GM18498 (cell line): ENCODE measurements around the gene MARVELD2.
"Not testable (repeated sequence)": the region's sequence is repeated elsewhere in the genome, so short reads cannot be mapped to it uniquely, and the experiment has no call there.

Experiments used
- ATAC-seq: cut with Tn5 transposase; IDR thresholded peaks from one replicate; pipeline ENCODE4 v1.9.1; 2021; ENCODE audit warnings: mild to moderate bottlenecking, moderate library complexity; ENCODE audit not compliant: unreplicated experiment

Gene MARVELD2

DNA sequence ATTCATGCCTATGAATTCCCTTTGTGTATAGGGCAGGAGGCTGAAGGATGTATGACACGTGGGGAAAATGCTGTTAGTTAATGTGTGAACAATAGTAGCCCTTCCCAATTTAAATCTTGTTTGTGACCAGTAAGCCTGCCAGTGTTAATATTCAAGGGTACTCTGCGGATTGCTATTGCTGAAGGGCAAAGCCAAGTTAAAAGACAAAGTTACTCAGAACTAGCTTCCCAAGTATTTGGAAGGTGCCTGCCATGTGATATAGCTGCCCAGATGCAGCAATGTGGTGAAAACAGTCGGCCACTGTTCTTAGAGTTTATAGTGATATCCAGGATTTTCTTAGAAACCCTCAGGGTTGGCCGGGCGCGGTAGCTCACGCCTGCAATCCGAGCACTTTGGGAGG lies 34.6 kb downstream of the MARVELD2 start:
- no peak for ATAC-seq

DNA sequence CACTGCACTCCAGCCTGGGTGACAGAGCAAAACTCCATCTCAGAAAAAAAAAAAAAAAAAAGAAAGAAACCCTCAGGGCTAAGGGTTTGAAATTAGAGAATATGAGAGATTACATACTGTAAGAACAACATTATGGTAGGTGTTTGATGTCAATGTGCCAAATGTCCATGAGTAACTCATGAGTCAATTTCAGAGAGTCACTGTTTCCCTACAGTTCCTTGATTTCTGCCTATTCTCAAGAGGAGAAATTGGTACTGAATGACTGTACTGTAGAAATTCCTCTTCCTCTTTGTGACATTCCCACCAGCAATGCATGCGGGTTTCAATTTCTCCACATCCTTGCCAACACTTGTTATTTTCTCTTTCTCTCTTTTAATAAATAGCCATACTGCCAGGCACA lies 35.2 kb downstream of the MARVELD2 start:
- ATAC-seq: no peak

DNA sequence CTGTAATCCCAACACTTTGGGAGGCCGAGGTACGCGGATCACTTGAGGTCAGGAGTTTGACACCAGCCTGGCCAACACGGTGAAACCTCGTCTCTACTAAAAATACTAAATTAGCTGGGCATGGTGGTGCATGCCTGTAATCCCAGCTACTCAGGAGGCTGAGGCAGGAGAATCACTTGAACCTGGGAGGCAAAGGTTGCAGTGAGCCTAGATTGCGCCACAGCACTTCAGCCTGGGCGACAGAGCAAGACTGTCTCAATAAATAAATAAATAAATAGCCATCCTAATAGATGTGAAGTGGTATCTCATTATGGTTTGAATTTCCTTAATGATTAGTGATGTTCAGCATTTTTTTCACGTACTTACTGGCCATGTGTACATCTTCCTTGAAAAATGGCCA lies 35.6 kb downstream of the MARVELD2 start:
- not testable (repeated sequence) for ATAC-seq

DNA sequence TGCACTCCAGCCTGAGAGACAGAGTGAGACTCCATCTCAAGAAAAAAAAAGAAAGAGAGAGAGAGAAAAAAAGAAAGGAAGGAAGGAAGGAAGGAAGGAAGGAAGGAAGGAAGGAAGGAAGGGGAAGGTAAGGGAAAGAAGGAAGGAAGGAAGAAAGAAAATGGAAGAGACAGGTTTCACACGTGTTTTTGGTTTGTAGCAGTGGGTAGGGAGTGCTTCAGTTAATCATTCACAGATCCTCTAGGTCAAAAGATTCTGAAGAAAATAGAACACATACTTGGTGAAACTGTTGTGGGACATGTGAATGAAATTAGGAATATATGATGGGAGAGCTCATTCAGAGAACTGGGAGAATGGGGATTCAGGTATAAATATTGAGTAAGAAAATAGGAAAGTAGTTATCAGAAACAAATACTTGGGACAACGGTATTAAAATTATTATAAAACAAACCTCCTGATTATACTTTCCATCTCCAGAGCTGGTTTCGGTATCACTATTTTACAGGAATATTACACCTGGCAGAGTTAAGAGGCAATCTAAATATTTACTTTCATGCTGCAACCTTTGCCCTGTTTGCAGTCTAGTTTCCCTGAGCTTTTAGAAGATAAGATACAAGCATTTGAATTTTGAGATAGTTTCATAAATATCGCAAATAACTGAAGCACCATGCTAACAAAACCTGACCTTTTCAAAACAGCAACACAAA lies 37.2 kb downstream of the MARVELD2 start:
- no peak for ATAC-seq

DNA sequence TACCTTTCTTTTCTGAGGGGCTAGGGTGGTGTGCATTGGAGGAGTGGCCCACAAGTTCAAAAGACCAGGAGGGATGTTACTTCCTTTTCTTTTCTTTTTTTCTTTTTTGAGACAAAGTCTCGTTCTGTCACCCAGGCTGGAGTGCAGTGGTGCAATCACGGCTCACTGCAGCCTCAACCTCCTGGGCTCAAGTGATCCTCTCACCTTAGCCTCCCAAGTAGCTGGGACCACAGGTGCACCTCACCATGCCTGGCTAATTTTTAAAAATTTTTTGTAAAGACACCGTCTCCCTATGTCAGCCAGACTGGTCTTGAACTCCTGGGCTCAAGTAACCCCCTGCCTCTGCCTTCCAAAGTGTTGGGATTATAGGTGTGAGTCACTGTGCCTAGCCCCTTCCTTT lies 38.6 kb downstream of the MARVELD2 start:
- not testable (repeated sequence) for ATAC-seq

DNA sequence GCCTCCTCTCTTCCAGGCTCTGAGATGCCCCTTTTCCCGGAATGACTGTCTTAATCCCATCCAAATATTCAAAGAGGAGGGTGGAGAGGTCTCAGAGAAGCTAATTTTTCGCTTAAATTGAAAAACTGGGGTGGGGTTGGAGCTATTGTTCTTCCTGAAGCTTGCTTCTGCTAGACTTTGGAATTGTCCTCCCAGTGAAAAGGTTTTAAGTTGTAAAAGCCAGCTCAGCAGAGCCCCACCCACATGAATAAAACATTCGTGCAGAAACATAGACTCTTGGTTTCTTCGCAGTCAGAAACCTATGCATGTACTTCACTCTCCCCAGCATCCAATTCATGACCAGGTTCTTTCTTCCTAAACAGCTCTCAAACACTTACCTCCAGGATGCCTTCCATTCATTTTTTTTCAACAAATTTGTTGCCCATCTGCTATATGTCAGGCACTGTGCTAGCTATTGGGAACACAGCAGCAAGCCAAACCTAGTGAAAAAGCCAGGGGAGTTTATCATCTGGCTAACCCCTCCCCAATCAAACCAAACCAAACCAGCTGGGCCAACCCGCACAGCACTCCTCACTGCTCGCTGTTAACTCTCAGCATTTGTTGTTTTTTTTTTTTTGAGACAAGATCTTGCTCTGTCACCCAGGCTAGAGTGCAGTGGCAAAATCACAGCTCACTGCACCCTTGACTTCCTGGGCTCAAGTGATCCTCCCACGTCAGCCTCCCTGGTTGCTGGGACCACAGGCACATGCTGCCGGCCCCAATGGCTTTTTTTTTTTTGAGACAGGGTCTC lies 39.7 kb downstream of the MARVELD2 start:
- no peak for ATAC-seq

DNA sequence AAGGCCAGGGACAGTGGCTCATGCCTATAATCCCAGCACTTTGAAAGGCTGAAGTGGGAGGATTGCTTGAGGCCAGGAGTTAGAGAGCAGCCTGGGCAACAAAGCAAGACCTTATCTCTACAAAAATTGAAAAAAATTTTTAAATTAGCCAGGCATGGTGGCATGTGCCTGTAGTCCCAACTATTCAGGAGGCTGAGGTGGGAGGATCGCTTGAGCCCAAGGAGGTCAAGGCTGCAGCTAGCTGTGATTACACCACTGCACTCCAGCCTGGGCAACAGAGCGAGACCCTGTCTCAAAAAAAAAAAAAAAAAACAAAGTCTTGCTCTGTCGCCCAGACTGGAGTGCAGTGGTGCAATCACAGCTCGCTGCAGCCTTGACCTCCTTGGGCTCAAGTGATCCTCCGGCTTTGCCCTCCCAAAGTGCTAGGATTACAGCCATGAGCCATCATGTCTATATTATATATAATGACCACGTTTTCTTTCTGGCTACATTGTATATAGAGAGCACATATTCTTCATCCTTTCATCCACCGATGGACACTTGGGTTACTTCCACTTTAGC lies 40.6 kb downstream of the MARVELD2 start:
- ATAC-seq: not testable (repeated sequence)

DNA sequence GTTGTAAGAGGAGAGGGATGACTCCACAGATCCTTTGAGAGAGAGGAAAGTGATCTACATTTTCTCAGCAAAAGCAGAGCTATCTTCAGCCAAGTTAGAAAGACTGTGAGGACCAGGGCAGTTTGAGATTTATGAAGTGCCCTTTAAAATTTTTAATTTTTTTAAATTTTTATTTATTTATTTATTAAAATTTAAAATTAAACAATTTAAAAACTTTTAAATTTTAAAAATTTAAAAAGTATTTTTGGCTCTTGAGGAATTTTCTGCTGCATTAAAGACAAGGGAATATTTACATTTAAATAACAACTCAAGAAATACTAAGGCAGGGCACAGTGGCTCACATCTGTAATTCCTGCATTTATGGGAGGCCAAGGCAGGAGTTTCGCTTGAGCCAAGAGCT lies 47.3 kb downstream of the MARVELD2 start:
- no peak for ATAC-seq

DNA sequence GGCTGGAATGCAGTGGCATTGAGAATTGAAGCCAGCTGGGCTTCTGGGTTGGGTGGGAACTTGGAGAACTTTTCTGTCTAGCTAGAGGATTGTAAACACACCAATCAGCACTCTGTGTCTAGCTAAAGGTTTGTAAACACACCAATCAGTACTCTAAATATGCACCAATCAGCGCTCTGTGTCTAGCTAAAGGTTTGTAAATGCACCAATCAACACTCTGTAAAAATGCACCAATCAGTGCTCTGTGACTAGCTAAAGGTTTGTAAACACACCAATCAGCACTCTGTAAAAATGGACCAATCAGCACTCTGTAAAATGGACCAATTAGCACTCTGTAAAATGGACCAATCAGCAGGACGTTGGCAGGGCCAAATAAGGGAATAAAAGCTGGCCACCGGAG lies 51.5 kb downstream of the MARVELD2 start:
- not testable (repeated sequence) for ATAC-seq

DNA sequence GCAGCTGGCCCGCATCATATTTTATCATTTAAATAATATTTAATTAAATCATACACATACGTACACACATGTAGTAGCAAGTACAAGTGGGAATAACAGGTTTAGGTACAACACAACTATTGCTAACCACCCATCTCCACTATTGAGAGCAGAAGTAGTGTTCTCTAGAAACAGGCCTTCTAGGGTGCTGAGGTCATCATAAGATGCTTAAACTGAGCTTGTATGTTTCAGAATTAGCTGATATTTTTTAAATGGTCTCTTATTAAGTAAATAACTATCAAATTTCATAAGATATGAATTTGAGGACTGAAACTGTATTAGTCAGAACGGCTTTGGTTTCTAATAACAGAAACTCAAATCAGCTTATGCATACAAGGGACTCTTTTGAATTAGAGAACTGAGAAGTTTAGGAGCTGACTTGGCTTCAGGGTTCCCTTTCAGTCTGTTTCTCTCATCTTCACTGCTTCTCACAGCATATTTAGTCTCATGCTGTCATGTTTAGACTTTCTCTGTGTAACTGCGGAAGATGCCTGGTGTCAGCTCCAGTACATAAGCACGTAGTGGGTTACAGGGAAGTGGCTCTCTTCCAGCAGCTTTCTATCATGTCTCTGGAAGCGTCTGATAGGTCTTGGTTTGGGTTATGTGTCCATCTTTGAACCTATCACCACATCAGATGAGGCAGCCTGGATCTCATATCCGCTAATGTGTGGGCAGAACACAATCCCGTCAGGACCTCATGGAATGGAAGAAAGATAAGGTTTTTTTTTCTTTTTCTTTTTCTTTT lies 52.7 kb downstream of the MARVELD2 start:
- ATAC-seq: peak; percentile 98

DNA sequence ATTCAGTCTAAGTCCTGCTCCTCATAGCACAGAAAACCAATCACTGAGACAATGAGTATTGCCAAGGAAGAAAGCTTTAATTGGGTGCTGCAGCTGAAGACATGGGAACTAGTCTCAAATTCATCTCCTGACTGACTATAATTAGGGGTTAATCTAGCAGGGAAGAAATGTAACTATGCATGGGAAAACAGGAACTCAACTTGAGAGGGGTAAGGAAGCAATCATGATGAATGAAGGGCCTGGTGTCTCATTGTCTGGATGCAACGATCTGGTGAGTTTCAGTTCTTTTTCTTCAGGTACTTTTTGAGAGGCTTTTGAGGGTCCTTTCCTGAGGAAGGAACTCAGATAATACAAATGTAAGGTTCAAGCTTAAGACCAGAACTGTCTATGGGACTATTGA lies 53.7 kb downstream of the MARVELD2 start:
- no peak for ATAC-seq

DNA sequence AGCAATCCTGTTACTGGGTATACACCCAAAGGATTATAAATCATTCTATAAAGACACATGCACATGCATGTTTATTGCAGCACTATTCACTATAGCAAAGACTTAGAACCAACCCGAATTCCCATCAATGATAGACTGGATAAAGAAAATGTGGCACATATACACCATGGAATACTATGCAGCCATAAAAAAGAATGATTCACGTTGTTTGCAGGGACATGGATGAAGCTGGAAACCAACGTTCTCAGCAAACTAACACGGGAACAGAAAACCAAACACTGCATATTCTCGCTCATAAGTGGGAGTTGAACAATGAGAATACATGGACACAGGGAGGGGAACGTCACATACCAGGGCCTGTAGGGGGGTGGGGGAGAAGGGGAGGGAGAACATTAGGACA lies 56.6 kb downstream of the MARVELD2 start:
- not testable (repeated sequence) for ATAC-seq

DNA sequence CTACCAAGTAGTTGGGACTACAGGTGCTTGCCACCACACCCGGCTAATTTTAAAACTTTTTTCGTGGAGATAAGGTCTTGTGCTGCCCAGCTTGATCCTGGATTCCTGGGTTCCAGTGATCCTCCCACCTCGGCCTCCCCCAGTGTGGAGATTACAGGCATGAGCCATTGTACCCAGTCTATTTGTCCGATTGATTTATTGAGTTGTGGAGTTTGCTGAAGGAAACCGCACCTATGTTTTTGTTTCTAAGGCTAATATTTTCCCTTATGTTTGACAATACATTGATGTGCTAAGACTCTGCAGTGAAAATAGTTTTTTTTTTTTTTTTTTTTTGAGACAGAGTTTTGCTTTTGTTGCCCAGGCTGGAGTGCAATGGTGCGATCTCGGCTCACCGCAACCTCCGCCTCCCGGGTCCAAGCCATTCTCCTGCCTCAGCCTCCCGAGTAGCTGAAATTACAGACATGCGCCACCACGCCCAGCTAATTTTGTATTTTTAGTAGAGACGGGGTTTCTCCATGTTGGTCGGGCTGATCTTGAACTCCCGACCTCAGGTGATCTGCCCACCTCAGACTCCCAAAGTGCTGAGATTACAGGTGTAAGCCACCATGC lies 57.7 kb downstream of the MARVELD2 start:
- not testable (repeated sequence) for ATAC-seq

DNA sequence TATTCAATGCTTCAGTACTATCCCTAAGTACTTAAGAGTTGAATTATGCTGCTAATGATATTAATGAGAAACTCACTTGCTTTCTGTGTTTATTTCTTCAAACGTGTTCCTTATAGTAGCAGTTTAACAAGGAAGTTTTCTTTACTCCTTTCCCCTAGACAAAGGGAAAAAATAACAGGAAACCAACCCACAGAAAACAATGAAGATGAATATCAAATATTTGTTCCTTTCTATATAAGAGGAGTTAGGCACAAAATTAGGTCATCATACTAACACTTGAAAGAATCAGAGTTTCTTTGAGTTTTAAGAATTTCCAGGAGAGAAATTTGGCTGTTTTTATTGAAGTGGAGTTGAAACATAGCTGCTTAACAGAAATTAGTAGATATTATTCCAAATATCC lies 62.3 kb downstream of the MARVELD2 start:
- no peak for ATAC-seq

DNA sequence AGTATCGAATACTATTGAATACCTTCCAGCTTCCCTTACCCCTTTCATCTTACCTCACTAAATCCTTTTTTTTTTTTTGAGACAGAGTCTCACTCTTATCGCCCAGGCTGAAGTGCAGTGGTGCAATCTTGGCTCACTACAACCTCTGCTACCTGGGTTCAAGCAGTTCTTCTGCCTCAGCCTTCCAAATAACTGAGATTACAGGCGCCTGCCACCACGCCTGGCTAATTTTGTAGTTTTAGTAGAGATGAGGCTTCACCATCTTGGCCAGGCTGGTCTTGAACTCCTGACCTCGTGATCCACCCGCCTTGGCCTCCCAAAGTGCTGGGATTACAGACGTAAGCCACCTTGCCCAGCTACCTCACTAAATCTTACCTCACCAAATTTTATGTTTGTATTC lies 63.4 kb downstream of the MARVELD2 start:
- not testable (repeated sequence) for ATAC-seq

DNA sequence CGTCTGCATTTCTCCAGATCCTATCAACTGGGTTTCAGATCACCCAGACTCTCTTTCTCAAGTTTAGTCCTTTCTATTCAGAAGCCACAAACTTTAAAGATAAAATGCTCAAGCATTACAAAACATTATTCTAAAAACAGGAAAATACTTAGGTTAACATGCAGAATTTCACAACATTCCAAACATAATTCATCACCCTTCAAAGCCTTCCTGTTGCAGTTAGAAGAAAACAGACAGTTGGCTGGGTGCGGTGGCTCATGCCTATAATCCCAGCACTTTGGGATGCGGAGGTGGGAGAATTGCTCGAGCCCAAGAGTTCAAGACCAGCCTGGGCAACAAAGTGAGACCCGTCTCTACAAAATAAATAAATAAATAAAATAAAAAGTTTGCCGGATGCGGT lies 70.0 kb downstream of the MARVELD2 start:
- ATAC-seq: no peak

DNA sequence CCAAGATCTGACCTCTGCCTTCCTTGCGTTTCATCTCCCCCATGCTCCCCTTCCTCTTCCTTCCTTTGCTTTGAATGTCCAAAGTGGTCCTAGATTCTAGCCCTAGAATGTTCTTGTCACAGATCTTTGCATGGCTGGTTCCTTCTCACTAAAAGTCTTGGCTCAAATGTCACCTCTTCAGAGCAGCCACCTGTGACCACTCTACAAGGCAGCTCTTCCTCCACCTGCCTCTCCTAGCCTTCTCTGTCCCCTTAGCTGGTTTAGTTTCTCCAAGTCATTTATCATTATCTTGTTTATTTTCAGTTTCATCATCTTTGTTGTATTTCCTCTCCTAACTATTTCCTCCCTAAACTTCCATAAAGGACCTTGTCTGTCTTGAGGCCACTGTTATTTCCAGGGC lies 70.6 kb downstream of the MARVELD2 start:
- no peak for ATAC-seq

DNA sequence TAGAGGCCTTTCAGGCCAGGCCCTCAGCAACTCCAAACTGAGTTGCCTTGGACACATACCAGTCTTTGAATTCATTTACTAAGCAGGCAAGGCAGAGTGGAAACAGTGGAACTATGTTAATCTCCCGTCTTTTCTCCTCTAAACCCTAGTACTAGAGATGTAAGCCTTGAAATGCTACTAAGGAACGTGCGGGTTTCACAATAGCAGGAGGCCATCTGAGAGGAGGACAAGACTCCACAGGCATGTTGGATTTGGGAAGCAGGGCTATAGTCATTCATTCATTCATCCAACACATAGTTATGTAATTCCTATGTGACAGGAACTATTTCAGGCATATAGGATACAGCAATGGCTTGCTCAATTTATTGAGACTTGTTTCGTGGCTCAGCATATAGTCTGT lies 74.3 kb downstream of the MARVELD2 start:
- ATAC-seq: no peak

DNA sequence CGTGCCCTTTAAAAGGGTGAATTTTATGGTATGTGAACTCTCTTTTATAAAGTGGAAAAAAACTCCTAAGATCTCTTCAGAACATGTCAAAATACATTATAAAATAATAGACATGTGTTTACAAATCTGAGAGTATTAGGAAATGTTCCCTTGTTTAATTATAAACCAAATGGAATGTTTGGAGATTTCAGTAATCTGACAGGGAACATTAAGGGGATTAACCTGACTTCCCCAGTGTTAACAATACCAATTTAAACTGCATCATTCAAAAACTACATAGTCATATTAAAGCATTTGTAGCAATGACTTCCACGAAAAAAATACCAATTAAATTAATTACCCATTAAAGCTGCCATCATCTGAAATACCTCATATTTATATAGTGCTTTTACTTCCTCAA lies 76.1 kb downstream of the MARVELD2 start:
- ATAC-seq: no peak

DNA sequence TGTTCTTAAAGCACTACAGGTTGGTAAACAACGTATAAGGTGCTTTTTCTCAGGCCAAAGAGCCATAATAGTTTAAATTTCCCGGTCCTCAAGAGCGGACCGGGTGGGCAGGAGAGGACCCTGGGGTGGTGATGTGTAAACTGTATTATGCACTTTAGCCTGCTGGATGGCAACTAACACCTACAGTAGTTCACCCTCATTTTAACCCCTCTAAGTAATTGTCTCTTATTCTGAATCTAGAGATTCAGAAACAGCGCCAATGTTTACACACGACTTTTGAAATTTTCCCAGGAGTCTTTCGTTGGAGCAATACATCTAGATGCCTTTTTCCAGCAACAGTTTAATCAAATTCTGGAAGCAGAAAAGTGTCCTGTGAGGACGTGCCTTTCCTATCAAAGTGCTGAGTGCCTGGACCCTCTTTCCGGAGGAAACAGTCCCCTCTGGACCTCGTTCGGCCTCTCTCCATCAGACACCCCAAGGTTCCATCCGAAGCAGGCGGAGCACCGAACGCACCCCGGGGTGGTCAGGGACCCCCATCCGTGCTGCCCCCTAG lies 77.0 kb downstream of the MARVELD2 start:
- no peak for ATAC-seq
